Stimulated activated CD4-positive, alpha-beta T cell treated with anti-CD3 and anti-CD28 coated beads, Interleukin-15, amount 100 ng/mL, for 1 hour (primary cell): ENCODE results near the gene C1orf21.

Source experiments
- DNase-seq, 2 donors: peaks; one replicate each; pipeline ENCODE4 v3.0.0-alpha.2; 2020; ENCODE audit warnings: low read depth in 1 of 2, low spot score in 1 of 2

Gene C1orf21

GRCh38 chr1:184624626-184625025 is 237.8 kb downstream of the C1orf21 start:
- DNase-seq = no peak

- DNase-seq = no peak
These were observed 238.4 kb downstream of the C1orf21 start for GRCh38 chr1:184625271-184625670.

- no peak for DNase-seq
These were observed 239.5 kb downstream of the C1orf21 start for GRCh38 chr1:184626076-184627006.

GRCh38 chr1:184627007-184627341 is 240.1 kb downstream of the C1orf21 start:
- no peak for DNase-seq

GRCh38 chr1:184629266-184629665 is 242.4 kb downstream of the C1orf21 start:
- no peak for DNase-seq

- no peak for DNase-seq
These were observed 243.8 kb downstream of the C1orf21 start for GRCh38 chr1:184630679-184631060.

- no peak for DNase-seq
These were observed 245.8 kb downstream of the C1orf21 start for GRCh38 chr1:184632415-184633175.

GRCh38 chr1:184633785-184634184 is 247.0 kb downstream of the C1orf21 start:
- DNase-seq = no peak

GRCh38 chr1:184634296-184634695 is 247.5 kb downstream of the C1orf21 start:
- no peak for DNase-seq

GRCh38 chr1:184635347-184635979 is 248.6 kb downstream of the C1orf21 start:
- no peak for DNase-seq

GRCh38 chr1:184635980-184636431 is 249.2 kb downstream of the C1orf21 start:
- no peak for DNase-seq

GRCh38 chr1:184637664-184638240 is 250.9 kb downstream of the C1orf21 start:
- DNase-seq = no peak

GRCh38 chr1:184639205-184639604 is 252.4 kb downstream of the C1orf21 start:
- DNase-seq = no peak

GRCh38 chr1:184640505-184640904 is 253.7 kb downstream of the C1orf21 start:
- no peak for DNase-seq

GRCh38 chr1:184641894-184642293 is 255.1 kb downstream of the C1orf21 start:
- DNase-seq = no peak

- DNase-seq = no peak
These were observed 256.8 kb downstream of the C1orf21 start for GRCh38 chr1:184643661-184644060.

GRCh38 chr1:184644771-184645170 is 257.9 kb downstream of the C1orf21 start:
- no peak for DNase-seq

GRCh38 chr1:184646178-184646701 is 259.4 kb downstream of the C1orf21 start:
- no peak for DNase-seq

GRCh38 chr1:184646824-184647223 is 260.0 kb downstream of the C1orf21 start:
- no peak for DNase-seq

- DNase-seq = no peak
These were observed 260.6 kb downstream of the C1orf21 start for GRCh38 chr1:184647471-184647870.
